Femur (tissue), 1 donor: ENCODE measurements around the gene KCNH1.

ENCODE experiments used
- DNase-seq: peaks from one replicate; pipeline ENCODE4 v3.0.0-alpha.2; 2017

KCNH1 gene

DNA sequence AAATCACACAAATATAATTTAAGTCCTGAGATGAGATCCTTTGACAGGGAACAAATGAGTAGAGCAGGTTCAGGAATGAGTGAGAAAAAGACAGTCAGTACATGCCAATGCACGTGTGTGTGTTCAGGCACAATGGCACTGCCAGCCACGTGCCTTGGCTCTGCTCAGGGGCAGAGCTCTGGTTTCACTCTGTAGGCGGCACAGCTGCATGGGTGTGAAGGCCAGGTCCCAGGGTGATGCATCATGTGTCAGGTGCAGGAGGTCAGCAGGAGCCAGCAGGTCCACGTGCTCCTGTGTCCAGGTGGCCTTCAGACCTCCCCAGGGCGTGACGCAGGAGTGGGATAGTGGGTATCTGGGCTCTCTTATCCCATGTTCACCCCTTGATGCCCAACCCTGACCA, 386.1 kb downstream of the KCNH1 start:
- no peak for DNase-seq

DNA sequence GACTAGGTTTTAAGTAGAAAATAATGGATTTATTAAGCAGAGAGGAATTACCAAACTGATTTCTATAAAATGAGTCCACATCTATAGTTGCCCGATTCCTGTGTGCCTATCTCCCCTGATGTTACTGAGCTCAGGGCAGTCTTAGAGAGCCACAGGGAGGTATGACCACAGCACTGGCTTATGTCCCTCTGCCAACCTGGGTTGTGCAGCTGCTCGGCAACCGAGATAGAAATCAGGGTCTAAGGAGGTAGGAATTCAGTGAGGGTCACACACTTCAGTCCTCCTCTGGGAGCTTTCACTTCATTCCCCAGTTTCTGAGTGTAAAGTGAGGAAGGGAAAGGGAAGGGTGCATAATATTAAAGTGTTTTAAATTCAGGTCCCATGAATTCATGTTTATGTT, 386.8 kb downstream of the KCNH1 start:
- DNase-seq: no peak

DNA sequence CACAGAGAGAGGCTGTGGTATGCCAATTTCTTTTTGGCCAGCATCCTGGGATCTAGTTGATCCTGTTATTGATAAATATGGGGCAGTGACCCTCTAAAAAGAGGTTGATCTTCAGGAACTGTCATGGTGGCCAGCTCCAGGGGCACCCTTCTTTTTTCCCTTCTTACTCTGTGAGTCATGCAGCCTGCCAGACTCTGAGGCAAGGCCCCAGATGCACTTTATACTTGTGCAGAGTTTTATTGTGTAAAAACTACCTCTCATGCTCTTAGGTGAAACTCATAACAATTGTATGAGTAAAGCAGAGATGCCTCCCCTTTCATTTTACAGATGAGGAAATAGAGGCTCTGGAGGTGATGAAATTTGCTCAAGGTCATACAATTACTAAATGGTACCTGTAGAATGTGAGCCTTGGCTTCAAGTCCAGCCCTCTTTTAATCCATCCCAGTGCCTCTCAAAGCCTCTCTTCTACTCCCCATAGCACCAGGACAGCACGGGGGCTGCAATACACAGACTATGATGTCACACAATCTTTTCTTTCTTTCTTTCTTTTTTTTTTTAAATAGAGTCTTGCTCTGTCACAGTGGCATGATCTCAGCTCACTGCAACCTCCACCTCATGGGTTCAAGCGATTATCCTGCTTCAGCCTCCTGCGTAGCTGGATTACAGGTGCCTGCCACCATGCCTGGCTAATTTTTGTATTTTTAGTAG, 387.8 kb downstream of the KCNH1 start:
- no peak for DNase-seq

DNA sequence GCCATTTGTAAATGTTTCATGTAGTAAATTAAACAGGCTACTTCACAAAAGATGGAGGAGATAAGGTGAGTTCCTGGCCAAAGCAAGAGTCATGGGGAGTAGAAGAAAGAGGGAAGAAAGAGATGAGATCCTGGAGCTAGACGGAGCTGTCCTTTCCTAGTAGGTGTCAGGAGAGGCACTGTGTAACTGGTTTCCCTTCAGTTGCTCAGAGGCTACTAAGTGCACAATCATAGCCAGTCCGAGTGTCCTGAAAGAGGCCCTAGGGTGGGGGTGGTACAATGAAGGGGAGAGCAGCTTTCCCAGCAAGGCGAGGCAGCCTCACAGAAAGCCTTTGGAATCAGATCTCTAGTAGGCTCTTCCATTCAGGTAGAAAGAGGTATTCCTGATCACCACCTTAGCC, 390.9 kb downstream of the KCNH1 start:
- DNase-seq: no peak

DNA sequence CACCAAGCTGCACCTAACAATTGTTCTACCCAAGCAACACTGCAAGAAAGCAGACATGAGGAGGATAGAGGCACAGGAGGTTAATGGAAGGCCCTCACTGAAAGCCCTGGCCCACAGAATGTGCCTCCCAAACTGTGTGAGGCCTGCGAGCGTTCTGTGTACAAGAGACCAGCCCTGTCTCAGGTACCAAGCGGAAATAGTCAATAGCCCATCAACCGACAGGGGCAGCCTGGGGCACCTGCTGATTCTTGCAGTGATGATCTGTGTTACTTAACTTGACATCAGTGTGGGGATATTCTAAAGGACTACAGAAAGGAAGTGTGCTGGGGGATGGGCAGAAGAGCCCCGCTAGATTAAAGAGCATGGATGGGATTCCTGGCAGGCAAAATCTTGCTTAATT, 392.4 kb downstream of the KCNH1 start:
- no peak for DNase-seq

DNA sequence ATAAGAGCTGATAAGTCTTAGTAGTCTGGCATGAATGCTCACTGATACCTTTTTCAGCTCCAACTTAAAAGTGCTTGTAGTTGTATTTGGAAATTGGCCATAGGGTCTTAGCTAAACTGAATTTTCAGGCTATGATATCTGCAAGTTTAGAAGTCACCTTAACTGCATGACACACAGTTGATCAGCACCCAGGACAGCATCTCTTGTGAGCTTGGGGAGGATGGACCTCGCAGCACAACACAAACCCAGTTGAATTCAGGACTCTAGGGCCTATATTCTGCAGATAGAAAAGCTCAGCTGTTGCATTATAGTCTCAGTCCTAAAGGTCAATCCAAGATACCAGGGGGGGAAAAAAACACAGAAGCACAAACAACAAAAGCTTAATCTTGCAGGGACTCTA, 394.3 kb downstream of the KCNH1 start:
- DNase-seq: no peak

DNA sequence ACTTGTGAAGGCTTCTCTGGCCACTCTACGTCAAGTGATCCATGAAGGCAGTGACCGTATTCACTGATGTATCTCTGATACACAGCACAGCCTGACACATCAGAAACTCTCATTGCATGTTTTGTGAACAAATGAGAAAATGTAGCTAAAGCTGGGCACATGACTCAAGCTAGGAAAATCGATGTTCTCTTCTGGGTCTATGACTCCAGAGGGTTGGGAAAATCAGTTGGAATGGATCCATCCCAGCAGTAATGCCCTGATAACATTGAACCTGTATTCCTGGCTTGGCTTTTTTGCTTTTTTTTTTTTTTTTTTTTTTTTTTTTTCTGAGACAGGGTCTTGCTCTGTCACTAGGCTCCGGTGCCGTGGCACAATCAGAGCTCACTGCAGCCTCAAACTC, 395.7 kb downstream of the KCNH1 start:
- DNase-seq: no peak

DNA sequence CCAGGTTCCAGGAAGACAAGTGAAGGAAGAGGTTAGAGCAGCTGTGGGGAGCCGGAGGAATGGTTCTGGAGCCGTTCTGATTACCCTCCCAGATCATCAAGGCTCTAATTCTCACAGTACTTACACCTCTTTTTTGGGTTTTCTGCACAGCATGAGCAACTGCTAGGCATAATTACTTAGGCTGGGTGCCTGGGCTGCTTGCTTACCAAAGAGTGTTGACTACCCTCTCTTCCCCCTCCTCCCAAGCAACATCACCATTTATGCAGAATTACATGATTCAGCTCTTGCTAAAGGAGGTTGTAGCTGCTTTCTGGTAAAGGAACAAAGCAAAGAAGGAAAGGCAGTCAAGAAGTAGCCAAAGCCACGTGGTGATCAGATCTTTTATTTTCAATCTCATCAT, 397.2 kb downstream of the KCNH1 start:
- no peak for DNase-seq

DNA sequence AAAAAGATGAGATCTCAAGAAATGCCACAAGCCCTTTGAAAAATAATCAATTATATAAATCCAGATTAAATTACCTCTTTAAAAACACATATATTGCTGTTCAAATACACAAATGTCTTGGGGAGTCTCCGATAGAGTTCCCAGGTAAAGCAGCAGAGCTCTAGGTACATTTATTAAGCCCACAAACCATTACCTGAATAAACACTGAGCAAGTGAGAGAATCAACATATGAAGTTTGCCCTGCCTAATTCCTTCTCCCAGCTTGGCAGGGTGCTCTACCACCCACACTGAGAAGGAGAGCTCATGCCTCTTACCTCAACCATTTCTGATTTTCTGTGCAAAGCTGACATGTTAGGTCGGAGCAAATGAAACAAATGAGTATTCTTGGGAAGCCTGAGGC, 402.4 kb downstream of the KCNH1 start:
- no peak for DNase-seq

DNA sequence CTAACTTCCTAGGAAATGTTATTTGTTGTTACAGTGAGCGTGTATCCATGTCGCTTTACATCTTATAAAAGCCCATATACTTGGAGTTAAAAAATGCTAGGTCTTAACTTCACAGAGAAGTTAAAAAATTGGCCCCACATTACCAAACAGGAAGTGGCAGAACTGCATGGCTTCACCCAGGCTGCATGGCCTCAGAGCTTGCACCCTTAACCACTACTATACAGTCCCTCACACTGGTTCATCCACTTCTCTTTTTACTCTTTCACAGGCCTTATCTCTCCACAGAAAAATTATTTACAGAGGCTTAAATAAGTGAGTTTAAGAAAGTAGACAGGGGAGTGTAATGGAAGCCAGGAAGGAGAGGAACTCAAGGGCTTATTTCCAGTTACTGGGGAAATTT, 402.8 kb downstream of the KCNH1 start:
- DNase-seq: no peak

DNA sequence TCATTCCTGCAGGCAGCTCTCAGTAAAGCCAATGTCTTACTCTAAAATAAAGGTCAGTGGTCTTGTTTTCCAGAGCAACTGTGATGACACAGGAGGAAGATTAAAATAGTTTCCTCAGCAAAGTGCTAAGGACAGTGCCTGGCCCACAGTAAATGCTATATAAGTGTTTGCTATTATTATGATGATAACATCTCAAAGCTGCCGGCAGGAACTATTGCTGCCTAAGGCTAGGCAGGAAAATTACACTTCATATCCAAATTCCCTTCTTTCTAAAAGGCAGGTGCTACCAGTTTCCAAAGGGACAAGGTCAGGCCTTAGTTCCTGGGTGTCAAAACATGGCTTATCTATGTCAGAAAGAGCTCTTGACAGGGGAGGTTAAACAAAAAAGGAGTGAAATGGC, 403.9 kb downstream of the KCNH1 start:
- DNase-seq: no peak

DNA sequence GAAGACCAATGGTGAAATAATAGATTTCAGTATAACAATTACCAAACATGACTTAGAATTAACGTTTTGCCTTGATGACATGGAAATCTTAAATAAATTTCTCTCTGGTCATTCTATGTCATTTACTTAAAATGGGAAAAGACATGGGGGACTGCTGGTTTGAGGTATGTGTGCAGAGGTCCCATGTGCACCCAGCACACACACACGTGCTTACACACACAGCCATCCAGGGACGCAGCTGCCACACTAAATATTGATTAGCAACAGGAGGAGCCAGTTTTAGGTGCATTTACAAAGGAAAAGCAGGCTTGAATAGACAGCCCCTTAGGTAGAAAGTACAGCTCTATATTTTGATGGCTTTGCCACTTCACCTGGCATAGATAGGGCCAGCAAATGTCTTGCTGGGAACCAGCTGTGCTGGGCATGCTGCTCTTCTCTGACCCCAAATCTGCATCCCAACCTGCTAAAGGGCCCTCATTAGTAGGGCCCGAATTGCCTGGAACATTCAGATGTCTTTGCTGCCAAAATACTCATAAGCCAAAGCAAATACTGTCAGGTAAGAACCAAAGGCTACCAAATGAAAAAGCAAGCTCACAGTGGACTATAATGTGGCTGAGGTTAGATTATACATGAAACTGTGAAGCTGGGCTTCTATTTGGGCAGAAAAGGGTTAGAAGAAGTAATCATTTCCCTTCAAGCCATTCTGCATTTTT, 405.4 kb downstream of the KCNH1 start:
- DNase-seq: no peak

DNA sequence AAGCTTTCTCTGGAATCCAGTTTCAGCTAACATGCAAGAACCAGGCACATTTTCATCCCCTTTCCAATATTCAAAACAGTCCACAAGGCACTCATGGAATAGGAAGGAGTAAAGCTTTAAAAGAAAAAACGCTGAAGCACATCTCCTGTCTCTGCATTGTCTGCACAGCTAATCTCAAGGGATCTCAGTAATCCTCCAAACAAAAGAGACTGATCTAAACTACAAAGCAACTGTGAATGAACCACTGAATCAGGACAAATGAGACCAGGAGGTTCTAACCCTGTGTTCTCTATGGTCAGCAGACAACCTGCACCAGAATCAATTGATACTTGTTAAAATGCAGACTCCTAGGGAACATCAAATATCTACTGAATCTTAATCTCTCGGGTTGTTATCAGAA, 406.2 kb downstream of the KCNH1 start:
- no peak for DNase-seq

DNA sequence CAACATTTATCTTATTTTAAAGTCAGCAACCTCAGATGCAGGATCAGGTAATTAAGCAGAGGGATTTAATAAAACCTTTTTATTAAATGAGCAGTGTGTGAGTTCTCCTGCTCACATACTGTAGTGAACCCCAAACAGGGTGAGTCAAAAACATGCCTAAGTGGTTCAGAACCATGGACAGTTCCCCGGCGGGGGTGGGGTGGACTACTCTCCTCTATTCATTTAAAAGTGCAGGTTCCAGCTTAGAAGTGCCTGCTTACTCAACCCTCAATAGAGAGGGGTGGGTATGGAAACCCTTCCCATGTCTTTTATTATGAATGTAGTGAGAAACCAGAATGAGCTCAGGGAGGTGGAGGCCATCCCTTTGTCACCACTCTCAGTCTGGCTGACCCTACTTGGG, 407.3 kb downstream of the KCNH1 start:
- DNase-seq: peak; percentile 40

DNA sequence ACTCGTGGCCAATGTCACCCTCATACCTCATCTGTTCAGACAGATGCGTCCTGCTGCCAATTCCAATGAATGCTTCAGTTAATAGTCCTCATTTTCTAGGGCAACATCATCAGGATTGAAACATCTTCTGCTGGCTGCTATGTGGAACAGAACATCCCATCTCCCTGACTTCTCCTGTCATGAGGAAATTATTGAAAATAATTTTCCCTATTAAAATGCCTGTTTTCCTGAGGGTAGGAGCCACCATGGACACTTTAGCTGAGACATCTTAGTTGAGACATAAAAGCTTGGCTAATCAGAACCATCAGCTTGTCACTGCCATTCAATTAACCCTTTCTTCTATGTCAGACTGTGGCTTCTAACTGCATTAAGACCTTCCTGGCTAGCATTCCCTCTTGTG, 409.2 kb downstream of the KCNH1 start:
- DNase-seq: no peak

DNA sequence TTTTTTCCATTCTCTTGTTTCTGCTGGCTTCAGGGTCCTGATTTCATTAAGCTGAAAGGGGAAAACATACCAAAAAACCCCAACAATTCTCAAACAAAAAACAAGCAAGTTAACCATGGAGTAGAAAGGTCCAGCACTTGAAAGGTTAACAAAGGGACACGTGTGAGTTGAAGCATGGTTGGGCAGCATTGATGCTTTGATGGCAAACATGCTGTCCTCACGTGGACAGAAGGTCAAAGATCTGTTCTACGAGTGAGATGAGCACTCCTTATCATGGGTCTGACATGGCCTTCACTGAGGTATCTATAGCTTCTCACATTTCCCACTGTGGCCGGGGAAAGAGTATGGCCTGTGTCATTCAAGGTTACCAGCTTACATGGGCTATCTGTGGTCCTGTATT, 410.3 kb downstream of the KCNH1 start:
- DNase-seq: no peak

DNA sequence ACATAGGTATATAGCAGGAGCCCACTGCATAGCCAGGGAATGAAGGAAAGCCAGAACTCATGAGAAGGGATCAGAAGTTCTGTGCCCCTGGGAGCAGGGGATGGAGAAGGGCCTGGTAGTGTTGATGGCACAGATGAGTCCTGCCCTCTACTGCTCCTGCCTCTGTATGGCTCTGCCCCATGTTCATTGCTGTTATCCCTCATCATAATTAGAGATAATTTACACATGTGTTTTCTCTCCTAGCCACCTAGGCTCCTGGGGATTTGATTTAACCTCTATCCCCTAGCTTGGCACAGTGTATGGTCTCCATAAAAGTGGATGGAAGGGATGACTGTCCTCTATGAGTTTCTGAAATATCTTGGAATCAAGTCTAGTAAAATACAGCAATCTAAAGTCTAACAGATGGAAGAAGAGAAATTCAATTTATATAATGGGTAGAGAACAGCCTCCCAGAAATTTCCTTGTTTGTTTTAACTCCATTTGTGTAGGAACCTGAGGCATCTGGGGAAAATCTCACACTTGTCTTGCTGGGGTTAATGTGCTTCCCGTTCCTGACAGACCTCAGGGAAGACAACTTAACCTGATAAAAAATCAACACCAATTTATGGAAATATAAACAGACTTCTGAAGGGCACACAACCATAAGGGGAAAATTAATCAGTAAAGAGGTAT, 411.4 kb downstream of the KCNH1 start:
- no peak for DNase-seq

DNA sequence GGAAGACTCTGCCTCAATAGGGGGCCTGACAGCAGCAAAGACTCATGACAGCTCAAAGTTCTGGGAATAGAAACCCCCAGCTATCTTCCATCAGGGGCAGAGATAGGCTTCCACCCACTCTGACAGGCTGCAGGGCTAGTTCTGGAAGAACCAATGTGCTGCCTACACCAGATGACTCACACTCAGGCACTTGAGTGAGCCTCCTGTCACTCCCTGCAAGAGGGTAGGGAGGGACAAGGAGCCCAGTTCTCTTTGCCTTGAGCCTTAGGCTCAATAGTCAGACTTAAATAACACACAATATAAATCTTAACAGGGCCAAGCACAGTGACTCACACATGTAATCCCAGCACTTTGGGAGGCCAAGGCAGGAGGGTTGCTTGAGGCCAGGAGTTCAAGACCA, 418.9 kb downstream of the KCNH1 start:
- no peak for DNase-seq

DNA sequence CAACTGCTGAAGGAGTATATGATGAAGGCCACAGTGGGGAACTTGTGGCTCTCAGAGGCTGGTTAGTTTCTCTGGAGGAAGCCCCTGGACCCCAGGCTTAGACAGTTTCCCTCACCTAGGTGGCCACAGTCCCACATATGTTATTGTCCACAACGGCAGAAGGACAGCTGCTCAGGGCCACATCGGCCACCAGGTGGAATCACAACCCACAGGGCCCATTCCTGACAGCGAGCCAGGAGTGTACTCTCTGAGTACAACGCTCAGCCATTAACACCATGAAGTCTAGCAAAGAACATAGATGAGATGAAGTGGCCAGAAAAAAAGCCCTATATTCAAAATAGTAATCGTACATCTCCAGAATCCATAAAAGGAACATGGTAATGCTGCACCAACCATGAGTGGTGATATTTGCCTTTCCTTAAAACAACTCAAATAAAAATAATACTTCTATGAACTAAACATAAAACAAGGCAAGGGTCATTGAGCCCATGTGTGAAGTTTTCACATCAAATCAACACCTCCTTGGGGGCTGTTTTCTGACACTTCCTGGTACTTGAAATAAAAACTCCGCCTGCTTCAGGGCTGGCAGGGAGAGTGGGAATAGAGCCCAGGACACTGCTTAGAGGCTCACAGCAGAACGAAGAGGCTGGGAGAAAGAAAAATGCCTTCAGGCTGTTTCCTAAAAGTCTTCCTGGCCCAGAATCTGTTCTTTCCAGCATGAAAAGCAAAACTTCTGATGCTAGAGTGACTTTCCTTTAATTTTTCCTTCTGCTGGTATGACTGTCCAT, 421.9 kb downstream of the KCNH1 start:
- DNase-seq: no peak

DNA sequence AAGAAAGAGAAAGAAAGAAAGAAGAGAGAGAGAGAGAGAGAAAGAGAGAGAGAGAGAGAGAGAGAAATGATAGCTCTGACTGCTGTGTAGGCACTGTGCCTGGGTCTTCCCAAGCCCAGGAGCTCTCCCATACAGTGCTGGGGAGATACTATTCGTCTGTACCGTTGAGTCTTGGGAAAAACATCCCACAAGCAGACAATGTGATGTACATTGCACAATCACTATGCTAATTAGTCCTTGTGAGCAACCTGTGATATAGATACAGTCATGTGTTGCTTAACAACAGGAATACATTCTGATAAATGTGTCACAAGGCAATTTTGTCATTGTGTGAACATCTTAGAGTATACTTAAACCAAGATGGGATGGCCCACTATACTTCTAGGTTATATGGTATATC, 424.2 kb downstream of the KCNH1 start:
- DNase-seq: no peak

DNA sequence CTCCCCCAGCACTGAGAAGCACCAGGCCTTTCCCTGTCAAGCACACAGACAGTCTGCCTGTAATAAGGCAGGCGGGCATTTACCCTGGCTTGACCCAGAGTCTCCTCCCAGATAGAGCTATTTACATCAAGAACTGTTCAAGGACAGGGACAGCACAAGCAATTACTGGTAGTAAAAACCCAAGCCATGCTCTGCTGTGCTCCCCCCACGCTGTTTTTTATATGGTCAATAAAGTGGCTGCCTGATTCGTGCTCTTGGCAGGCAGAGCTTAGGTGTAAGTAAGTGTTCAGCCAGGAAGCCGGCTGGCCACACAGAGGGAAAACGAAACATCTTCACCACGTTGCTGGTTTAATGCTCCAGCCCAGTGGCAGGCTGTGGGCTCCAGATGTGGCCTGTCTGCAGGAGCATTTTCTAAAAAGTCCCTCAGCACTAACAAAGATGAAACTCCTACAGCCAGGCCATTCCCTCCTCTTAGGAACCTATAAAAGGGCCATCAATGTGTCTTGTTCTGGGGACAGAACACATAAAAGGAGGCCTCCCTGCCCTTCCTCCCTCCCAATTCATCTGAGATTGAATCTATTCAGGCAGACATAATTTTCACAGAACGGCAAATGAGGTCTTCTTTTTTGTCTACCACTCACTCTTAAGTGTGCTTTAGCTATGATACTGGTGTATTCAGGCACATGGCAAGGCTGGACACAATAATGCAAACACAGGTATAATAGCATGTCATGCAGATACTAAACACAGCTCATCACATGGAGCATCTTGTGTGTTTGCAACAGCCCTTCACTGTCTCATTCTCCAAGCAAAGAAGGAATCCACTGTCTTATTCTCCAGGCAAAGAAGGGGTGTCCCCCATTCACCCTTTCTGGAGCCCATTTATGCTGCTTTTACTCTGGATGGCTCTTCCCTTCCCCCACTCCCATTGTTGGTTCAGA, 426.4 kb downstream of the KCNH1 start:
- no peak for DNase-seq

DNA sequence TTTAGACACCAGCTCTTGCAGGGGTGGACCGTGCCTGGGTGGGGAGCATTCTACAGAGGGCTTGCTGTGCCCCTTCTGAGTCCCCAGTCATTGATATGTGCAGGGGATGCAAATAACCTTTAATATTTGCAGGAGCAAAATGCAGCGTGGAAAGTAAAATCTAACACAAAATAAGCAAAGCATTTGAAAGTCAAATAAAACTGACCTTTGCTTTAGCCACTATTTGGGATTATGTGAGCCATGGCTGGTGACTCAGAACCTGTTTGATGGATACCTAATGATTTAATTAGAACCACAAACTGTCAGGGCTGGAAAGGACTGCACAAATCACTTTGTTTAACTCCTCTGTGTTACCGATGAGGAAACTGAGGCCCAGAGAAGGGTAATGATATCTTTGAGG, 427.7 kb downstream of the KCNH1 start:
- no peak for DNase-seq
